Activated T-helper 2 cell treated with anti-CD3 and anti-CD28 coated beads, Interferon-gamma antibody, Interleukin-2, Interleukin-4, amounts not matched to agents 10 μg/mL and 5 μg/mL and 100 μg/mL, durations not matched to agents 14 hours and 24 hours and 36 hours (primary cell): Measurements from ENCODE around the gene GALNTL6. TPM values are rescaled to one million over a fixed set of nuclear protein-coding genes. Genes with fewer than 3 reads are reported as not detected.

Experiments
- DNase-seq: peaks from one replicate; pipeline ENCODE4 v3.0.0; 2021; ENCODE audit warnings: low spot score
- H3K27ac Mint-ChIP-seq: one replicate; pipeline ENCODE4 v1.8.0; 2021; ENCODE audit warnings: mixed read lengths
- H3K27me3 Mint-ChIP-seq: one replicate; pipeline ENCODE4 v1.8.0; 2021; ENCODE audit warnings: low read depth, mixed read lengths
- H3K36me3 Mint-ChIP-seq: one replicate; pipeline ENCODE4 v1.8.0; 2021; ENCODE audit warnings: low read depth, mixed read lengths
- H3K4me1 Mint-ChIP-seq: one replicate; pipeline ENCODE4 v1.8.0; 2021; ENCODE audit warnings: low read depth, mixed read lengths
- H3K4me3 Mint-ChIP-seq: one replicate; pipeline ENCODE4 v1.8.0; 2021; ENCODE audit warnings: low read depth, mild to moderate bottlenecking, moderate library complexity, mixed read lengths
- H3K9me3 Mint-ChIP-seq: one replicate; pipeline ENCODE4 v1.8.0; 2021; ENCODE audit warnings: mixed read lengths
- intact Hi-C: fragments of 100-400 bp; cut with micrococcal nuclease; formaldehyde crosslinking; loops from one replicate; pipeline ENCODE4 v1.15.1; 2023
- total RNA-seq: library from RNA; stranded (reverse); gene quantifications from 2 replicates; pipeline ENCODE4 v1.2.3, GENCODE V29; 2022

Gene GALNTL6
- total RNA-seq, 1 donor from 2014 or later: not detected

GRCh38 chr4:172601195-172601594 lies 788.0 kb downstream of the GALNTL6 start:
- intact Hi-C loops: no loop called here
- Mint-ChIP-seq H3K4me3 (no peak overlapping the region), H3K9me3 (peaks cover 4% of the 10 kb centered on the region), H3K27me3 (no peaks in the 10 kb centered on the region), H3K27ac (no peak overlapping the region), H3K36me3 (no peaks in the 10 kb centered on the region), H3K4me1 (no peaks in the 10 kb centered on the region)
- no peak for DNase-seq

GRCh38 chr4:172619218-172619617 lies 806.0 kb downstream of the GALNTL6 start:
- Mint-ChIP-seq H3K27ac (no peak overlapping the region), H3K4me3 (no peak overlapping the region), H3K27me3 (no peaks in the 10 kb centered on the region), H3K4me1 (no peaks in the 10 kb centered on the region), H3K36me3 (no peaks in the 10 kb centered on the region), H3K9me3 (peaks cover 4% of the 10 kb centered on the region)
- intact Hi-C loops: no loop called here
- DNase-seq: no peak

- Mint-ChIP-seq H3K27me3 (no peaks in the 10 kb centered on the region), H3K36me3 (no peaks in the 10 kb centered on the region), H3K4me3 (no peak overlapping the region), H3K27ac (no peak overlapping the region), H3K4me1 (no peaks in the 10 kb centered on the region), H3K9me3 (peaks cover 4% of the 10 kb centered on the region)
- no peak for DNase-seq
- intact Hi-C loops: no loop called here
Measured at GRCh38 chr4:172619798-172620197, 806.6 kb downstream of the GALNTL6 start.

- no peak overlapping the region for H3K4me3 Mint-ChIP-seq
- no peaks in the 10 kb centered on the region for H3K36me3 Mint-ChIP-seq
- intact Hi-C loops: no loop called here
- no peaks in the 10 kb centered on the region for H3K4me1 Mint-ChIP-seq
- H3K9me3 Mint-ChIP-seq: no peaks in the 10 kb centered on the region
- H3K27ac Mint-ChIP-seq: no peak overlapping the region
- H3K27me3 Mint-ChIP-seq: no peaks in the 10 kb centered on the region
- DNase-seq: no peak
Measured at GRCh38 chr4:172628263-172628662, 815.1 kb downstream of the GALNTL6 start.

GRCh38 chr4:172630280-172630679 lies 817.1 kb downstream of the GALNTL6 start:
- Mint-ChIP-seq H3K36me3 (no peaks in the 10 kb centered on the region), H3K27ac (no peak overlapping the region), H3K9me3 (no peaks in the 10 kb centered on the region), H3K4me3 (no peak overlapping the region), H3K27me3 (no peaks in the 10 kb centered on the region), H3K4me1 (no peaks in the 10 kb centered on the region)
- intact Hi-C loops: no loop called here
- DNase-seq: no peak

- DNase-seq: no peak
- H3K36me3 Mint-ChIP-seq: no peaks in the 10 kb centered on the region
- no peaks in the 10 kb centered on the region for H3K4me1 Mint-ChIP-seq
- no peak overlapping the region for H3K4me3 Mint-ChIP-seq
- no peak overlapping the region for H3K27ac Mint-ChIP-seq
- no peaks in the 10 kb centered on the region for H3K27me3 Mint-ChIP-seq
- intact Hi-C loops: no loop called here
- H3K9me3 Mint-ChIP-seq: no peaks in the 10 kb centered on the region
Measured at GRCh38 chr4:172631832-172632231, 818.6 kb downstream of the GALNTL6 start.

- Mint-ChIP-seq H3K9me3 (no peaks in the 10 kb centered on the region), H3K4me3 (no peak overlapping the region), H3K27ac (no peak overlapping the region), H3K36me3 (no peaks in the 10 kb centered on the region), H3K27me3 (no peaks in the 10 kb centered on the region), H3K4me1 (no peaks in the 10 kb centered on the region)
- intact Hi-C loops: no loop called here
- DNase-seq: no peak
Measured at GRCh38 chr4:172648471-172648870, 835.3 kb downstream of the GALNTL6 start.

GRCh38 chr4:172649143-172649542 lies 835.9 kb downstream of the GALNTL6 start:
- no peaks in the 10 kb centered on the region for H3K9me3 Mint-ChIP-seq
- no peaks in the 10 kb centered on the region for H3K36me3 Mint-ChIP-seq
- H3K4me3 Mint-ChIP-seq: no peak overlapping the region
- H3K27ac Mint-ChIP-seq: no peak overlapping the region
- no peaks in the 10 kb centered on the region for H3K27me3 Mint-ChIP-seq
- H3K4me1 Mint-ChIP-seq: no peaks in the 10 kb centered on the region
- no peak for DNase-seq
- intact Hi-C loops: no loop called here

- intact Hi-C loops: no loop called here
- Mint-ChIP-seq H3K27me3 (no peaks in the 10 kb centered on the region), H3K9me3 (no peaks in the 10 kb centered on the region), H3K4me1 (no peaks in the 10 kb centered on the region), H3K27ac (no peak overlapping the region), H3K4me3 (no peak overlapping the region), H3K36me3 (no peaks in the 10 kb centered on the region)
- DNase-seq: no peak
Measured at GRCh38 chr4:172650758-172651530, 837.7 kb downstream of the GALNTL6 start.

GRCh38 chr4:172651961-172652360 lies 838.8 kb downstream of the GALNTL6 start:
- Mint-ChIP-seq H3K4me3 (no peak overlapping the region), H3K36me3 (no peaks in the 10 kb centered on the region), H3K27me3 (no peaks in the 10 kb centered on the region)

GRCh38 chr4:172652369-172652768 lies 839.2 kb downstream of the GALNTL6 start:
- no peak for DNase-seq
- Mint-ChIP-seq H3K36me3 (no peaks in the 10 kb centered on the region), H3K9me3 (no peaks in the 10 kb centered on the region), H3K27me3 (no peaks in the 10 kb centered on the region), H3K4me3 (no peak overlapping the region), H3K4me1 (no peaks in the 10 kb centered on the region), H3K27ac (no peak overlapping the region)
- intact Hi-C loops: no loop called here

More at GRCh38 chr4:172651961-172652360, 838.8 kb downstream of the GALNTL6 start:
- DNase-seq: no peak
- no peaks in the 10 kb centered on the region for H3K4me1 Mint-ChIP-seq
- no peaks in the 10 kb centered on the region for H3K9me3 Mint-ChIP-seq
- intact Hi-C loops: no loop called here
- H3K27ac Mint-ChIP-seq: no peak overlapping the region

GRCh38 chr4:172653676-172654075 lies 840.5 kb downstream of the GALNTL6 start:
- no peaks in the 10 kb centered on the region for H3K27me3 Mint-ChIP-seq
- no peak for DNase-seq
- no peak overlapping the region for H3K27ac Mint-ChIP-seq
- intact Hi-C loops: no loop called here
- H3K36me3 Mint-ChIP-seq: no peaks in the 10 kb centered on the region
- H3K9me3 Mint-ChIP-seq: no peaks in the 10 kb centered on the region
- no peak overlapping the region for H3K4me3 Mint-ChIP-seq
- H3K4me1 Mint-ChIP-seq: no peaks in the 10 kb centered on the region

GRCh38 chr4:172654457-172654856 lies 841.3 kb downstream of the GALNTL6 start:
- no peaks in the 10 kb centered on the region for H3K36me3 Mint-ChIP-seq
- no peaks in the 10 kb centered on the region for H3K4me1 Mint-ChIP-seq
- H3K27ac Mint-ChIP-seq: no peak overlapping the region
- intact Hi-C loops: no loop called here
- no peak overlapping the region for H3K4me3 Mint-ChIP-seq
- DNase-seq: no peak
- H3K27me3 Mint-ChIP-seq: no peaks in the 10 kb centered on the region
- no peaks in the 10 kb centered on the region for H3K9me3 Mint-ChIP-seq

- Mint-ChIP-seq H3K4me1 (no peaks in the 10 kb centered on the region), H3K27ac (no peak overlapping the region), H3K4me3 (no peak overlapping the region), H3K27me3 (no peaks in the 10 kb centered on the region), H3K9me3 (no peaks in the 10 kb centered on the region), H3K36me3 (no peaks in the 10 kb centered on the region)
- intact Hi-C loops: no loop called here
- DNase-seq: no peak
Measured at GRCh38 chr4:172656055-172656454, 842.9 kb downstream of the GALNTL6 start.
